Prostate gland (tissue), 2 donors: ENCODE measurements around the gene TELO2. TPM values are rescaled to one million over a fixed set of nuclear protein-coding genes. Genes with fewer than 3 reads are reported as not detected.

Experiments
- DNase-seq: peaks from one replicate; pipeline ENCODE4 v3.0.0-alpha.2; 2019; ENCODE audit warnings: low spot score
- H3K27ac ChIP-seq, 2 donors: fragments of 200-600 bp; sonication (generic); 2 replicates each; pipeline ENCODE4 v1.5.1; 2017 to 2019
- H3K27me3 ChIP-seq: fragments of 200-600 bp; sonication (generic); replicated peaks from 2 replicates; pipeline ENCODE4 v1.5.1; 2019; ENCODE audit not compliant: insufficient read depth
- H3K36me3 ChIP-seq, 2 donors: fragments of 200-600 bp; sonication (generic); 1 replicate in 1 of 2; 2 replicates in 1 of 2; pipeline versions ENCODE4 v1.5.1 to v1.8.1; 2017 to 2019
- H3K4me1 ChIP-seq: fragments of 200-600 bp; sonication (generic); replicated peaks from 2 replicates; pipeline ENCODE4 v1.5.1; 2019
- H3K4me3 ChIP-seq, 2 donors: fragments of 200-600 bp; sonication (generic); 2 replicates each; pipeline ENCODE4 v1.5.1; 2017 to 2019
- H3K9me3 ChIP-seq: fragments of 200-600 bp; sonication (generic); 2 replicates; pipeline ENCODE4 v1.5.1; 2017
- POLR2A ChIP-seq: fragments of 450-650 bp; IDR thresholded peaks from one replicate; pipeline ENCODE4 v1.6.1; 2016; ENCODE audit warnings: antibody characterized with exemption, mild to moderate bottlenecking
- POLR2AphosphoS5 ChIP-seq: sonication (generic); formaldehyde crosslinking; IDR thresholded peaks from one replicate; pipeline ENCODE4 v1.6.1; 2017; ENCODE audit warnings: antibody characterized with exemption
- WGBS: methylation state at CpG from one replicate; pipeline ENCODE4 v1.1.5; 2018; 5-methylcytosine and 5-hydroxymethylcytosine counted together
- intact Hi-C: fragments of 100-400 bp; cut with DNase I; formaldehyde crosslinking; loops from one replicate; pipeline ENCODE4 v1.14.2; 2022
- total RNA-seq, 2 donors: library from RNA; depleted of rRNA; stranded (reverse); fragments of >200 nt; gene quantifications; one replicate each; pipeline ENCODE4 v1.1.0, GENCODE V29; 2016
- TF ChIP-seq, protein P1 (sequence below), 4 experiments: fragments of 200-600 bp in 2 of 4; fragments of 450-650 bp in 2 of 4; sonication (generic) in 2 of 4; IDR thresholded peaks; 1 replicate in 3 of 4; 2 replicates in 1 of 4; pipeline ENCODE4 v1.5.1; 2016 to 2019; ENCODE audit warnings: antibody characterized with exemption in 4 of 4, mild to moderate bottlenecking in 2 of 4, moderate library complexity in 2 of 4

TELO2 gene
- total RNA-seq, 2 donors from 2014 or later, result 35.1 to 53.5 TPM

- no peaks in the 10 kb centered on the region for H3K27me3 ChIP-seq
- peaks cover 9 to 13% of the 10 kb centered on the region in 2 donors for H3K36me3 ChIP-seq
- intact Hi-C loops, result no loop called here
- 93% methylated on average over 25 of the region's 25 CpGs for WGBS
- no peak for DNase-seq
- no peaks in the 10 kb centered on the region for H3K9me3 ChIP-seq
- no peak overlapping the region for H3K27ac ChIP-seq
- H3K4me1 ChIP-seq, result no peaks in the 10 kb centered on the region
- TF ChIP-seq POLR2A (no peak), POLR2AphosphoS5 (no peak)
- TF ChIP-seq, protein P1, sequence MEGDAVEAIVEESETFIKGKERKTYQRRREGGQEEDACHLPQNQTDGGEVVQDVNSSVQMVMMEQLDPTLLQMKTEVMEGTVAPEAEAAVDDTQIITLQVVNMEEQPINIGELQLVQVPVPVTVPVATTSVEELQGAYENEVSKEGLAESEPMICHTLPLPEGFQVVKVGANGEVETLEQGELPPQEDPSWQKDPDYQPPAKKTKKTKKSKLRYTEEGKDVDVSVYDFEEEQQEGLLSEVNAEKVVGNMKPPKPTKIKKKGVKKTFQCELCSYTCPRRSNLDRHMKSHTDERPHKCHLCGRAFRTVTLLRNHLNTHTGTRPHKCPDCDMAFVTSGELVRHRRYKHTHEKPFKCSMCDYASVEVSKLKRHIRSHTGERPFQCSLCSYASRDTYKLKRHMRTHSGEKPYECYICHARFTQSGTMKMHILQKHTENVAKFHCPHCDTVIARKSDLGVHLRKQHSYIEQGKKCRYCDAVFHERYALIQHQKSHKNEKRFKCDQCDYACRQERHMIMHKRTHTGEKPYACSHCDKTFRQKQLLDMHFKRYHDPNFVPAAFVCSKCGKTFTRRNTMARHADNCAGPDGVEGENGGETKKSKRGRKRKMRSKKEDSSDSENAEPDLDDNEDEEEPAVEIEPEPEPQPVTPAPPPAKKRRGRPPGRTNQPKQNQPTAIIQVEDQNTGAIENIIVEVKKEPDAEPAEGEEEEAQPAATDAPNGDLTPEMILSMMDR (IDR thresholded peaks at IDR 0.05), result no peak
- H3K4me3 ChIP-seq, result no peak overlapping the region
These were observed 43.9 kb upstream of the TELO2 start for GRCh38 chr16:1449201-1449788.

DNA sequence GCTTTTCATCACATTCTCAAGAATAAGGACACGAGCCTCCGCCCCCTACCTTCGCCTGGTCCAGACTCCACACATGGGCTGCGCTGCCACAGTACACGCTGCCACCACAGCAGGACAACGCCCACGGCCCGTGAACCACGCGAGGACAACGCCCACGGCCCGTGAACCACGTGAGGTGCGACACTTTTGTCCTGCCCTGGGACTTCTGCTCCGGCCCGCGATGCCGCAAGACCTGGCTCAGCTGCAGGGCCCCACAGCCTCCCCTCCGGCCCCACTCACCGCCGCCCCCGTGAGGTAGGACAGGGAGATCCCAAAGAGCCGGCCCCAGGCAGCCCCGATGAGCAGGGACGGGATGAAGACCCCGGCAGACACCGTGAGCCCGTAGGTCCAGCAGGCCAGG, 42.9 kb upstream of the TELO2 start:
- Histone ChIP-seq H3K27me3 (no peaks in the 10 kb centered on the region), H3K27ac (no peak overlapping the region), H3K4me3 (no peak overlapping the region), H3K4me1 (no peaks in the 10 kb centered on the region), H3K9me3 (no peaks in the 10 kb centered on the region), H3K36me3 (peaks cover 9 to 19% of the 10 kb centered on the region in 2 donors)
- 94% methylated on average over 29 of the region's 29 CpGs for WGBS
- intact Hi-C loops, result no loop called here
- TF ChIP-seq POLR2AphosphoS5 (no peak), POLR2A (no peak)
- TF ChIP-seq, protein P1 (IDR thresholded peaks at IDR 0.05), result no peak
- DNase-seq, result no peak

- peaks cover 9 to 23% of the 10 kb centered on the region in 2 donors for H3K36me3 ChIP-seq
These were observed 42.3 kb upstream of the TELO2 start for GRCh38 chr16:1450841-1451240.

GRCh38 chr16:1451702-1452392, 41.3 kb upstream of the TELO2 start:
- H3K36me3 ChIP-seq, result peaks cover 9 to 26% of the 10 kb centered on the region in 2 donors
- TF ChIP-seq POLR2A, result no peak
- TF ChIP-seq, protein P1 (IDR thresholded peaks at IDR 0.05), result no peak
- no peak for TF ChIP-seq POLR2AphosphoS5
- H3K9me3 ChIP-seq, result no peaks in the 10 kb centered on the region
- H3K27me3 ChIP-seq, result no peaks in the 10 kb centered on the region
- H3K4me1 ChIP-seq, result no peaks in the 10 kb centered on the region
- no peak for DNase-seq
- H3K27ac ChIP-seq, result no peak overlapping the region
- 94% methylated on average over 34 of the region's 34 CpGs for WGBS
- H3K4me3 ChIP-seq, result no peak overlapping the region
- intact Hi-C loops, result no loop called here

More at GRCh38 chr16:1450841-1451240, 42.3 kb upstream of the TELO2 start:
- Histone ChIP-seq H3K4me3 (no peak overlapping the region), H3K27me3 (no peaks in the 10 kb centered on the region), H3K27ac (no peak overlapping the region), H3K9me3 (no peaks in the 10 kb centered on the region), H3K4me1 (no peaks in the 10 kb centered on the region)
- TF ChIP-seq, protein P1 (IDR thresholded peaks at IDR 0.05), result no peak
- TF ChIP-seq POLR2A (no peak), POLR2AphosphoS5 (no peak)
- no peak for DNase-seq
- intact Hi-C loops, result no loop called here
- 93% methylated on average over 21 of the region's 21 CpGs for WGBS

- H3K4me1 ChIP-seq, result no peaks in the 10 kb centered on the region
- intact Hi-C loops, result no loop called here
- H3K4me3 ChIP-seq, result no peak overlapping the region
- peaks cover 9 to 26% of the 10 kb centered on the region in 2 donors for H3K36me3 ChIP-seq
- H3K27ac ChIP-seq, result no peak overlapping the region
- WGBS, result 92% methylated on average over 20 of the region's 20 CpGs
- H3K27me3 ChIP-seq, result no peaks in the 10 kb centered on the region
- no peaks in the 10 kb centered on the region for H3K9me3 ChIP-seq
- TF ChIP-seq POLR2A (no peak), POLR2AphosphoS5 (no peak)
- TF ChIP-seq, protein P1 (IDR thresholded peaks at IDR 0.05), result no peak
- DNase-seq, result no peak
These were observed 40.6 kb upstream of the TELO2 start for GRCh38 chr16:1452530-1452929.
